Amniotic epithelial cell (primary cell): ENCODE results near the gene VSTM4.

Source experiments
- DNase-seq: peaks from one replicate; pipeline ENCODE4 v3.0.0-alpha.2; 2010; ENCODE audit warnings: low read depth

The VSTM4 gene

GRCh38 chr10:49007129-49007528 lies 108.2 kb downstream of the VSTM4 start:
- DNase-seq = no peak

DNA sequence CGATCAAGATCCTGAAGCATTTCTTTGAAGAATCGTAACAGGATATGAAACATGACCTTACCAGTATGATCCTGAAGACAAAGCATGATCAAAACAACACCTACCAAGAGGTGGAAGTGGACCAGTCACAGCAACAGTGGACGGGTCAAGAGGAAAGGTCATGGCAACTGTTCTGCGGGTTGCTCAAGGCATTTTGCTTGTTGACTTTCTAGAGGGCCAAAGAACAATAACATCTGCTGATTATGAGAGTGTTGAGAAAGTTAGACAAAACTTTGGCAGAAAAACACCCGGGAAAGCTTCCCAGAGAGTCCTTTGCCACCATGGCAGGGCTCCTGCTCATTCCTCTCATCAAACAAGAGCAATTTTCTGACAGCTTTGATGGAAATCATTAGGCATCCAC lies 110.1 kb downstream of the VSTM4 start:
- no peak for DNase-seq

DNA sequence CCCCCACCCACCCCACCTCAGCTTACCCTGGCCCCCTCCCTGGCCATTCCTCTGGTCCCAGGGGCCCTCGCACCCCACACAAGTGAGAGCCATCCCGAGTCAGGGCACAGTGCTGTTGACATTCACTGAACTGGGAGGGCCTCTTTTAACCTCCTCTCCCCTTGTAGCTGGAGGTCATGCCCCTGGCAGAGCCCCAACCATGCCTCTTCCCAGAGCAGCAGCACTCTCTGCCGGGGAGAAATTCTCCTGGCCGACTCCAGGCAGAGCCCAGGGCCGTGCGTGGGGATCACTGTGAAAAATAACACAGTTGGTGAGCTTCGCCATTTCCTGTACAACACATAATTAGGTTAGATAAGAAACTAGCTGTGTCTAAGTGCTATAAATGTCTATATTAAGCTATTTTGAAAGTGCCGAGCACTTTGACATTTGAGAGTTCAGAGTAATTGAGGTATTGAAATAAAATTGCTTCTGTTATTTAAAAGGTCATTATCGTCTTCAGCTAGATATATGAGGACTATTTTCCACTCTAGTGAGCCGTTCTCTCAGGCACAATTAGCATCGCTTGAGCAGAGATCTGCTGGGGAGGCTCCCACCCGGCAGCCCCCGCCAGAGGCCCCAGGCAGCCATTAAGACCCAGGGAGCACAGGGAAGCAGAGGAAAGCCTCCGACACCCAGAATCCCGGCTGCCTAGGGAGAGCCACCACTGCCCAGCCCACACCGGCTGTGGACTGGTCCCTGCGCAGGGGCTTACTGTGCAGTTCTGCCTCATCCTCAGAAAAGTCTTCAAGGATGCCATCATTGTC lies 113.3 kb downstream of the VSTM4 start:
- DNase-seq = no peak

DNA sequence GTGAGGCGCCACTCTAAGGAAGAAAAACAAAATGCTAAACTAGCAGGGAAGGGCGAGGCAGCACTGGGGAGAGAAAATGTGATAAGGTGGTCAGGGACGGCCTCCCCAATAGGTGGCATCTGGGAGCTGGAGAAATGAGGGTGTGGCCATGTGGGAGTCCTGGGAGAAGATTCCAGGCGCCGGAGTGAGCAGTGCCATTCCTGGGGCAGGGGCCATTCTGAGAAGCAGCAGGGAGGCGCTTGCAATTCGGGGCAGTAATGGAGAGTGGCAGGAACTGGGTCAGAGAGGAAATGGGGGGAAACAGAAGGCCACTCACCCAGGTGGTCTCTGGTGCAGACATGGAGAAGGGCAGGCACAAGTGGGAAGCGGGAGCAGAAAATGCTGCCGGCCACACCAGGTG lies 113.9 kb downstream of the VSTM4 start:
- DNase-seq = no peak

GRCh38 chr10:49000437-49001398 lies 114.6 kb downstream of the VSTM4 start:
- DNase-seq = no peak

GRCh38 chr10:48999346-48999745 lies 116.0 kb downstream of the VSTM4 start:
- DNase-seq = no peak

DNA sequence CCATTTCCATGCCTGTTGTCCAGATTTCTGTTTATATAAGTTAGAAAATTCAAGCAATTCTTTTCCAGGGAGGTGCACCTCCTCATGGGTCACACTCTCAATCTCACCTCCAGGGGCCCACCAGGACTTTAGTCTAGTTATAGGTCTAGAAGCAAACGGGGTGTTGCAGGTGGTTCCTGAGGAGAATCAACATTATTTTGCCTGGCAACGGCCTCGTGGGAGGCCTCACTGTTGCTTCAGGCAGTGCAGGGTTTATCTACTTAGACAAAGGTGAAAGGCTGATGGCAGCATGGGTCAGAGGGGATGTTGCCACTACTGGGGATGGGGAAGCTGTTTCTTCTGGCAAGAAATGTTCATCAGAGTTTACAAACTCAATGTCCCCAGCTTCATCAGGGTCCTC lies 119.0 kb downstream of the VSTM4 start:
- DNase-seq = no peak

DNA sequence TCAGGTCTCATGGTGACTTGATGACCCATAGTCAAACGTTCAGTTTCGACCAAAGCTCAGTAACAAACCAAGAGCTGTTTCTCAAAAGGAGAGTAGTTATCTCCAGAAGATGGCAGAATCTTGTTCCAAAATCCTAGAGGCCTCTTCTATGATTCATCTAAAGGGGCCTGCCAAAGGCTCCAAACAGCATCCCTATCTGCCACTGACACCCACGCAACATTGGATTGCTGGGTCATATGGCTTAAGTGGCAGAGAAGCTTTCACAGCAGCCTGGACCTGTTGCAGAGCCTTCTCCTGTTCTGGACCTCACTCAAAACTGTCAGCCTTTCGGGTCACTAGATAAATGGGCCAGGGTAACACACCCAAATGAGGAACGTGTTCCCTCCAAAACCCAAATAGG lies 121.7 kb downstream of the VSTM4 start:
- no peak for DNase-seq

DNA sequence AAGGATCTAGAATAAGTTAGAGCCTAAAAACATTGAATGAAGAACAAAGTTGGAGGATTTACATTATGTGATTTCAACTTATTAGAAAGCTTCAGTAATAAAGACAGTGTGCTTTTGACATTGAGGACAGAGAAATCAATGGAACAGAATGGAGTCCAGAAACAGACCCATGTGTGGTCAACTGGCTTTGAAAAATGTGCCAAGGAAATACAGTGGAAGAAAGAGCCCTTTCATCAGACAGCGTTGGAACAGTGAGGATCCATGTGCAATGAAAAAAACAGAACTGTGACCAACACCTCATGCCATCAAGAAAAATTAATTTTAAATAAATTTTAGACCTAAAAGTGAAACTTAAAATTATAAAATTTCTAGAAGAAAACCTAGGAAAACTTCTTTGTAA lies 125.1 kb downstream of the VSTM4 start:
- no peak for DNase-seq

GRCh38 chr10:48985621-48986158 lies 129.6 kb downstream of the VSTM4 start:
- no peak for DNase-seq

DNA sequence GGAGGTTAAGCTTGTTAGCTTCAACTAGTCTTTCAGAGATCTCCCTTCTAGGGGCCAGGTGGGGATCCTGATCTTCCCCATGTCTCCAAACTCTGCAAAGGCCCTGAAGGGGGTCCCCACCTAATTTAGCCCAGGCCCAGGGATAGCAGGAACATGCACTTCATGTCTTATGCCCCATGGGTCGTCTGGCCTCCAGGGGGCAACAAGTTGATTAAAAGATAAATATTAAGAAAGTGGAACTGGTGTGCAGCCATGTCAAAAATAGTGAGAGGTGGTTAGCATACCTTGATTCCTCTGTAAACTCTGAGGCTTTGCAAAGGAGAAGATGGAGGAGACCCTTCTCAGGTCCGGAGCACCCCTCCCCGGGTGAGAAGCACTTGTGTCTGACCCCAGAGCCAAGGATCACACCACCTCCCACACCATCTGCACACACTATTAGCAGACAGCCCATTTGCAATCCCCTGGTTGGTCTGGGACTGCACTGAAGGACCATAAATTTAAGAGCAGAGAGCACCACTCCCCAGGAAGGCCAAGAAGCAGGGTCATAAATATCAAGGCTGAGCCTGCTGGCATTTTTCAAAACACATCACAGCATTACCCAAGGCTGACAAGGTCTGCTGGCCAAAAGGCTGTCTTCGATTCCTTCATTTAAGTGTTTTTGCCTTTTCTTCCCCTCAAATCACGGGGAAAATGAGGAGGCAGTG lies 131.5 kb downstream of the VSTM4 start:
- no peak for DNase-seq

GRCh38 chr10:48982584-48982983 lies 132.7 kb downstream of the VSTM4 start:
- no peak for DNase-seq

DNA sequence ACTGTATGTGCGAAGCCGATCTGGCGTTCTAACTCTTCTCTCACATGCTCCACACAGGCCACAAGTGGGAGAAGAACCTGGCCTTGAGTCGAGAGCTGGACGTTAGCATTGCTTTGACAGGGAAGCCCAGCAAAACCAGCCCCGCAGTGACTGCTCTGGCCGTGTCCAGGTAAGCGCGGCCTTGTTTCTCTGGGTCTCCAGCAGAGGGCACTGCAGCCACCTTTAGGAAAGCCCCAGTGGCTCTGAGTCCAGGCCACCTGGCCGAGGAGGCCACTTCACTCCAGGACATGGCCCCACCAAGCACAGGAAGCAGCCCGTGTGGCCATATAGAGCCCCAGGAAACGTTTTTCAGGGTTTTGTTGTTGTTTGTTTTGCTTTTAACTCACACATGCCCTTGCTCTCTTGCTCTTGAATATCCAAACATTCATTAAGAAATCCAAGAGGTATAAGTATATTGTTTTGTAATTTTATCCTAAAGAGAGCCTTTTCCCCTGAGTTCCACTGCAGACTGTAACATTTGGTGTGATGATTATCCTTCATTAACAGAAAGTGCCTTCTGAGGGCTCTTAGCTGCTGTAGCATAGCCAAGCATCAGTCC lies 133.9 kb downstream of the VSTM4 start:
- DNase-seq = peak; percentile 21

DNA sequence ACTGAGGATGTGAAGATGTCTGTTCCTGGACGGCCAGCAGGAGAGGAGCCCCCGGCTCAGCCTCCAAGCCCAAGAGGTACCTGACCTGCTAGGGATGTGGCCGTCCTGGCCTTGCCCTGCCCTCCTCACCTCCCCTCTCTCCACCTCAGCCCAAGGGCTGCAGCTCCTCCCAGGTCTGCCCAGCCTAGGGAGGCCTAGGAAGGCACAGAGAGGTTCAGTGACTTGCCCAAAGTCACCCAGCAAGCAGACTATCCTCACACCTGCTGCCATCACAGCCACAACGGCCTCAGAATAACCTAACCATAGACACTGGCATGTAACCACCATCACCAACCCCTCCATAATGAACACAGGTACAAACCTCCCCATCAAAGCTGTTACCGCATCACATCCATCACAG lies 137.0 kb downstream of the VSTM4 start:
- DNase-seq = no peak

- no peak for DNase-seq
These were observed 139.1 kb downstream of the VSTM4 start for GRCh38 chr10:48976196-48976595.

DNA sequence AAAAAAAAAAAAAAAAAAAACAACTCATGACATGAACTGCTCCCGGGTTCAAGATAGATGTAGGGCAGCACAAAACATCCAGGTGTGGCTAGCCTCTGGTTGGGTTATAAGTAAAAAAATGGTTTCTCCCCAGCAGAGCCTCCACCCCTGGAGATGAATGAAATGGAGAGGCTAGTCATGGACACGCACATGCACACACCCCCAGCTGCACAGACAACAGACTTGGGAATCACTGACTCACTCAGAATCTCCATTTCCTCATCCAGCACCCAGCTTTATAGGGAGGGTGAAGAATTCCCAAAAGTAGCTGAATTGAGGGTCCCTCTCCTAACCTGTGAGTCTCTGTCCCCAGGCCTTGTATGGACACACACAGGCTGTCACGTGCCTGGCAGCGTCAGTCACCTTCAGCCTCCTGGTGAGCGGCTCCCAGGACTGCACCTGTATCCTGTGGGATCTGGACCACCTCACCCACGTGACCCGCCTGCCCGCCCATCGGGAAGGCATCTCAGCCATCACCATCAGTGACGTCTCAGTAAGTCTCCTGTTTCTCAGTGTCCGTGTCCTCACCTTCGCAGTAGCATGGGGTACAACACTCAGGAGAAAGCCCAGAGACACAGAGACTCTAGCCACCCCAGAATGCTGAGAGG lies 140.7 kb downstream of the VSTM4 start:
- no peak for DNase-seq

- DNase-seq = no peak
These were observed 142.3 kb downstream of the VSTM4 start for GRCh38 chr10:48973065-48973464.

DNA sequence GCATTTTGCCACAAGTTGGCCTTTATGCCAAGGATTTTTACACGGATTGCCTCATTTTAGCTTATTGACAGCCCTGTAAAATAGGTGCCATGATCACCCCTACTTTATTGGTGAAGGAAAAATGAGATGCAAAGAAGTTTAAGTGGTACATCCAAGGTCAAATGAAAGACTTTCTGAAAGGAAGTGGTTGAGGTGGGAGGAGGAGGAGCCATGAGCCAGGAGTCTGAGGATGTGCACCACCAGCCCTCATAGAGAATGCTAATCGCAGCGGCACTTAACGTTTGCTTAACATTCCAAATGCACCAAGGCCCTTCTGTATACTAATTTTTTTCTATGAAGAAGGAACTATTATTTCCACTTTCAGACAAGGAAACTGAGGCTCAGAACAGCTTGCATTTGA lies 144.7 kb downstream of the VSTM4 start:
- no peak for DNase-seq

- no peak for DNase-seq
These were observed 145.3 kb downstream of the VSTM4 start for GRCh38 chr10:48970046-48970445.

DNA sequence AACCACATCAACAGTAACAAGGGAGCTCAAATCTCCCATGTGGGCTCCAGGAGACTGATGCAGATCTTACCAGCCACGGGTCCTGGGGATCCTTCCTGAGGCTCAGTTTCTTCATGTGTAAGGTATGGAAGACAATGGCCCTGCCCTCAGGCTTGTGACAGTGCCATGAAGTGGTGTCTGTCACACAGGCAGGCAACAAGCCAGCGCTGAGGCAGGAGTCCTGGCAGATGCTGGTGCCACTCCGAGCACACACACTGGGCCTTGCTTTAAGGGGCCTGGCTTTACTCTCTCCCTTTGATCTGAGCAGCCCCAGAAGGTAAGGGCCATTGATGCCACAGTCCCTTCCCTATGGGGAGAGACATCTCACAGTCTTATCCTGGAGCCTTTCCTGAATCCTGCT lies 147.3 kb downstream of the VSTM4 start:
- DNase-seq = no peak

- DNase-seq = no peak
These were observed 149.9 kb downstream of the VSTM4 start for GRCh38 chr10:48965460-48965859.
